A549 treated with GW870086 at 1 μM for 4 hours (cell line): Measurements from ENCODE around the gene FAM110D. TPM values are rescaled to one million over a fixed set of nuclear protein-coding genes. Genes with fewer than 3 reads are reported as not detected.

ENCODE experiments used
- total RNA-seq: library from RNA; stranded (reverse); fragments of 200-300 nt; extraction: Qiagen RNA extraction; gene quantifications from 5 replicates; pipeline ENCODE4 v1.2.3, GENCODE V29; 2022; ENCODE audit warnings: low read depth

The FAM110D gene
- total RNA-seq: 0.07 to 0.10 TPM (median 0.08 TPM) in 3 of 5 replicates, not detected in the others

DNA sequence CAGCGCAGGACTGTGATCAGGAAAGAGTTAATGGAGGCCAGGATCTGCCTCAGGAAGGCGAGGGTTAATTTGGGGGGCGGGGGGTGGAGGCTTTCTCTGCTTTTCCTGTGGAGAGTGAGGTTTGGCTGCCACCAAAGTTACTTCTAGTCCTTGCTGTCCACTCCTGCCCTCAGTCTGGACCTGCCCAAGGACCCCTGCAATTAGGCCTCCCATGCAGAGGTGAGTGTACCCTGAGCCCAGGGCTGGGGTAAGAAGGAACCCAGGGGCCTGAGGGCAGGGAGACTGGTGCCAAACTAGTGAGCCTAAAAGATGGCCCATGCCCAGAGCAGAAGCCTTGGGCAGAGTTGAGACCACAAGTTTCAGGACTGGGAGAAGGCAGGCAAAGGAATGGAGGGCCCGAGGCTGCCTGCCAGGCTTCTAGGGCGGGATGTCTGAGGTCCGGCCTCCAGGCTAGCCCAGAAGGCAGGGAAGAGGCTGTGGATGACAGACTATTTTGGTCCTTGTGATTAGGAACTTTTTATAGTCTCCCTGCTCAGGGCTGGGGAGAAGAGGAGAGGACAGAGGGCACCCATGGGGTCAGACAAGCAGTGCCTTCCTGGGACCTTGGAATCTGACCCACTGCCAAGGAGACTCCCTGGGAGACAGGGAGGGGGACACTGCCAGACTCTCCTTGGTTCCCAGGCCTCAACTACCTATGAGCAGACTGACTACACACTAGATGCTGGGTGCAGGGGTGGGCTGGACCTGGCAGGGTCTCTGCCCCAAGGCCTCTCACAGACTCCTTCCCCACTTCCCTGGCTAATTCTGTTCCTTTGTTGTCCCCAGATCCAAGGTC, at the start of gene FAM110D:
Gene FAM110D, plus strand, starts transcription at position 172 of the 835 bp plus-strand sequence. CDS start 2,213 bp downstream, outside the sequence.

DNA sequence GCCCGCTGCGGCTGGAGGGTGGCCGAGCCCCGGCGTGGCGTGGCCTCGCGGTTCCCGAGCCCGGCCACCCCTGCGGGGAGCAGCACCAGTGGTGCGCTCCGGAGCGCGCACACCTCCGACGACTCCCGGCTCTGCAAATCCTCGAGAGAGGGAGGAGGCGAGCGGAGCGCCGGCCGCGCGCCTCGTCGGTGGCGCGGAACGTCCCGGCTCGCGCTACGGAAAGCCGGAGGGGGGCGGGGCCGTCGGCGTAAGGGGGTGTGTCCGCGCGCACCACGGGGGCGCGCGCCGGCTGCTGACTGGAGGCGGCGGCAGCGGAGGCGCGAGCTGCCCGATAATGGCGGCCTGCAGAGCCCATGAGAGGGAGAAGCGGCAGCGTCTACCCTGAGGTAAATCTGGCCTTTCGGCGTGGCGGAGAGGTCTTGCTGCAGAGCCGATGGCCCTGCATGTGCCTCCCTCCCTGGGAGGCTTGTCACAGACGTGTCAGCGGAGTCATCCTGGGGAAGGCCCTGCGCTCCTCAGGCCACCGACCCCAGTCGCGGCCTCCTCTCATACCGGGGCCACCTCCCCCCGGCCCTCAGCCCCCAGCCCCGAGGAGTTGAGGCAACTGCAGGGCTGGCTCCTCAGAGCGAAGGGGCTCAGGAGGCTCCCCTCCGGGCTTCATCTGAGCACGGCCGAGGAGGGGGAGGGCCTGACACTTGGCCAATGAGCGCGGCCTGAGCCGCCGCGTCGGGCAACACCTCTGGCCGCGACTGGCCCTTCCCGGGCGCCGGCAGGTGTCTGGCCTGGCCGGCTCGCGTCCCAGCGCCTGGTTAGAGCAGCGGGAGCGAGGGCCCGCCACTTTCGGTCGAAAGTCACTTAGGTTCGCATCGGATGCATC, 47.1 kb upstream of the FAM110D start, which contains the start of gene PDIK1L:
Gene PDIK1L, plus strand, starts transcription at position 295 of the 877 bp plus-strand sequence. CDS start 2,485 bp downstream, outside the sequence.

DNA sequence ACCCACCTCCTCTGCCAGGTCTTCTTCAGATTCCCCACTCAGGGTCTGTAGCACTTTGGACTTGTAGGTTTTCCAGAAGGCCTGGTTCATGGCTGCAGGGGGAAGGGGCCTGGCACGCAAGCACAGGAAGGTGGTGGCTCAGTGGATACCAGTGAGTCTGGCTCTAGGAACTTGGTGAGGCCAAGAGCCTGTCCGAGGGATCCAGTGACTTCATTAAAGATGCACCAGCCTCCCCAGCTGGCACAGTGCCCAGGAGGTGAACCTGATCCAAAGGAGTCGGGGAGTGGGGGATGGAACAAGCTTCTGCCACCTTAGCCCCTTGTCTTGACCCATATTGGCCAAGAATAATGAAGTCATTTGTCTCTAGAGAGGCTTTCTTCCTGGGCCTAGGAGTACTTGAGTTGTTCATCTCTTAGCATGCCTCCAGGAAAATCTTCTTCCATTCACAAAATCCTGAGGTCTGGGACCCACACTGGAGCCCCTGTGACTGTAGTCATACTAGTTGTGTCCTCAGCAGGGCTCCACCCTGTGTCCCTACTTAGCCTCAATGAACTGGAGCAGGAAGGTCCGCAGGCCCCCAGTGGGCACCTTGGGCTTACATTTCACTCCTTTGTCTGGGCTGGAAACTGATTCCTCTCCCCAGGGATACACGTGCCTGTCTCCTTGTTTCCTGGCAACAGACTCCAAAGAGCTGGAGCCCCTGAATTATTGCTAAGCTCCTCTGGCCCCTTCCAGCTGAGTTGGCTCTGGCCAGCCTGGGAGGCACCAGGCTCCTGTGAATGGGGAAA, 9.7 kb downstream of the FAM110D start, which contains the start of gene C1orf232:
Gene C1orf232, minus strand, starts transcription at position 554 of the 788 bp plus-strand sequence. Its CDS starts 464 bp downstream, at position 90.

DNA sequence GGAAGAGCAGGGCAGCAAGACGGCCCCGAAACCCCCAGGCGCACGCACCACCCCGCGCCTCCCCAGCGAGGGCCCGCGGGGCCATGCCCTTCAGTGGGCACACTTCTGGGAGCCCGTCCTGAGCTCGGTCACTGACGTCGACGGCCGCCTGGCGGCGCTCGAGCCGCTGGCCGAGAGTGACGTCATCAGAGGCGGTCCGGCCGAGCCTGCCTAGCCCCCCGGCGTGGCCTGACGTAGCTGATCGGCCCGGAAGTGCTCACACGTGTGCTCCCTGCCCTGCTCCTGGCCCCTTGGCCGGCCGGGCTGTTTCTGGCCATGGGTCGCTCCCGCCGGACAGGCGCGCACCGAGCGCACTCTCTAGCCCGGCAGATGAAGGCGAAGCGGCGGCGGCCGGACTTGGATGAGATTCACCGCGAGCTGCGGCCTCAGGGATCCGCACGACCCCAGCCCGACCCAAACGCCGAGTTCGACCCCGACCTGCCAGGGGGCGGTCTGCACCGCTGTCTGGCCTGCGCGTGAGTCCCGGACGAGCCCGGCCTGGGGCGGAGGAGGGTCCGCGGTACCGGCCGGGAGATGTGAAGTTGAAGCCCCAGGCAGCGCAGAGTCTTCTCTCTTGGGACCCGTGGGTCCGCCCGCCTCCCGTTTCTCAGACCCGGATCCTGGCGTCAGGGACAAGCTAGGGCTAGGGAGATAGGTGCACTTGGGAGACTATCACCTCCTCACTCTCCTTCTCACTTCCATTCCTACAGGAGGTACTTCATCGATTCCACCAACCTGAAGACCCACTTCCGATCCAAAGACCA, 11.0 kb downstream of the FAM110D start, which contains the start of gene ZNF593:
Gene ZNF593, plus strand, starts transcription at position 240 of the 803 bp plus-strand sequence. Its CDS starts 76 bp downstream, at position 316.

DNA sequence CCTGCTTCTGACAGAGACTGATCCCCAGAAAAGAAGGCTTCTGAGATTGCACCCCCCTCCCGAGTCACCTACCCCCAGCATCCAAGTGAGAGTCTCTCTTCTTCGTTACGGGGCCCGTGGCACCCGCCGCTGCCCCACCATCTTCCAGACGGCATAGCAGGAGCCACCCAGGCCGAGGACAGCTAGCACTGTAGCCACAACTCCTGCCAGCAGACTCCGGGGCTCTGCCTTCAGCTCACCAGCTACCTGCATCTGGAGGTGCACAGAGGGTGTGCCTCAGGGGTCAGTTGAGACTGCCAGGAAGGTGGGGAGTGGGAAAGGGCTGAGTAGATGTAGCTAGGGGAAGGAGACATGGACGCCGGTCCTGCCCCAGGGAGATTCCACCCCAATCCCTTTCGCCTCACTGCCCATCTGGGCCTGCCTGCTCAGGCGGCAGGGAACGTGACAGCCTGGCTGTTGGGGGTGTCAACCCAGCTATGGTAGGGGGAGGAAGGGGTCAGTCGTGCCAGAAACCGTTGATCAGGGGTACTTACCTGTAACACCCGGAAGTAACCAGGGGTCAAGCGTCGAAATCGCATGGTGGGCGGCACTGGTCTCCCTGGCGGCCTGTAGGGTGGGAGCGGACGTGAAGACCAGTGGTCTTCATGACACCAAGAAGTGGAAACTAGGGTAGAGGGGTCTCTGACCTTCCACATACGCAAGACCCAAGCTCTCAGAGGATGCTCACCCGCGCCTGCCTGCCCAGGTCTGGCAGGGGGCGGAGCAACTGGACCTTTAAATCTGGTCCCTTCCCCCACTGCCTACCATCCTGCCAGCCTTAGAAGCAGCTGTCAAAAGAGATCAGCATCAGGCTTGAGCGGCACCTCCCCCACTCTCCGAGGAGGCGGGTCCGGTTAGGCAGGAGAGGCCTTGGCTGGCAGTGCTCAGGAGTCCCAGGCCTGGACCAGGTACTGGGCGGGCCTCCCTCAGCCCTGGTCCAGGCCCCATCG, 12.5 kb downstream of the FAM110D start, which contains the start of gene ZNF593OS:
Gene ZNF593OS, minus strand, starts transcription at position 749 of the 989 bp plus-strand sequence. Its CDS starts 171 bp downstream, at position 578.

DNA sequence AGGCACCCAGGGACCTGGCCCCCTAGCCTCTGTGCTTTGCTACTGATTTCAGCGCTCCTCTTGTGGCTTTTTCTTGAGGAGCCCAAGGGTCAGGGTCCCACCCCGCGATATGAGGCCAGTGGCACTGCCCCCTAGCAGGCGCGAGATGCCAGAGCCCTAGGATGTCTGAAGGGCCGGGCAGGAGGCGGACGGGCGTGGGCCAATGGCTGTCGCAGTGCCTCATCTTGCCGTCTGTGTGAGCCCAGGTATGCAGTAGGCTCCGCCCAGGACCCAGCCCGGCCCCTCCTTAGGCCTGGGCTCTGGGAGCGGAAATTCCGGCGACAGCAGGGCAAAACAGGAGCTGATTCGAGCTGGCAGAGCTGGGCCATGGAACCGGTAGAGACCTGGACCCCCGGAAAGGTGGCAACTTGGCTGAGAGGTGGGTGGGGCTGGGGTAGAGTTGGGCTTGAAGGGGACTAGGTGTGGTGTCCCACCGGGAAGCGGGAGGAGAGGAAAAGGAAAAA, 18.4 kb downstream of the FAM110D start, which contains the start of gene CNKSR1:
Gene CNKSR1, plus strand, starts transcription at position 310 of the 503 bp plus-strand sequence. Its CDS starts 57 bp downstream, at position 367.

DNA sequence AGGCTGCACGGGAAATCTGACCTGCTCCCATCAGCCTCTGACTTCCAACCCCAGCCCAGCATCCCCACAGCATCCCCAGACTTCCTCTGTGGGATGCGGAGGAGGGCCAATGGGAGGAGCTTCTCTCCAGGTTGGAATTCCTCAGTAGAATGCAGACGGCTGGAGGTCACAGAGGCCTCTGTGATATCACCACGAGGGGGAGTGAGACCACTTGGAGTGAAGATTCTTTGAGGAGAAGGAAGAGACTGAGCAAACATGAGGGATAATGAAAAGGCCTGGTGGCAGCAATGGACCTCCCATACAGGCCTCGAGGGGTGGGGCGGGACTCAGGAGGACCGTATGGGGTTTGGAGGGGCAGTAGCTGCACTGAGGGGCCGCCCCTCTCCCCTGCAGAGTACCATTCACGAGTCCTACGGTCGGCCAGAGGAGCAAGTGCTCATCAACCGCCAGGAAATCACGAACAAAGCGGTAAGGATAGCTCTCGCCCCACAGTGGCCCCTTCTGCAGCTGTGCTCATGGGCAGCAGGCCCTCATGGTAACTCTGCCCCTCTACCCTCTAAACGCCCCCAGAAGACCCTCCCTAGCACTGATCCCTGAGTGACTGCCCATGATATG, 31.6 kb downstream of the FAM110D start, which contains the start of gene CATSPER4:
Gene CATSPER4, plus strand, starts transcription at position 230 of the 615 bp plus-strand sequence. Its CDS starts 26 bp downstream, at position 256.

Other genes with a start within 250 kb of the FAM110D start
- 6.1 to 8.5 TPM (median 8.2 TPM) in 5 replicates for gene PAFAH2, start 161.0 kb upstream of the FAM110D start, total RNA-seq
- gene EXTL1, start 137.3 kb upstream of the FAM110D start, total RNA-seq: 0.08 TPM in 1 of 5 replicates, not detected in the others
- 0.19 to 0.40 TPM (median 0.31 TPM) in 5 replicates for gene SLC30A2, start 113.0 kb upstream of the FAM110D start, total RNA-seq
- 0.70 to 1.5 TPM (median 1.2 TPM) in 5 replicates for gene TRIM63, start 91.4 kb upstream of the FAM110D start, total RNA-seq
- 1.6 to 2.1 TPM (median 2.0 TPM) in 5 replicates for gene PDIK1L, start 47.3 kb upstream of the FAM110D start, total RNA-seq
- gene C1orf232, start 9.9 kb downstream of the FAM110D start, total RNA-seq: not detected in 5 replicates
- gene ZNF593, start 10.8 kb downstream of the FAM110D start, total RNA-seq: 54.0 to 67.0 TPM (median 63.2 TPM) in 5 replicates
- 0.26 to 0.31 TPM in 2 of 5 replicates, not detected in the others for gene ZNF593OS, start 12.8 kb downstream of the FAM110D start, total RNA-seq
- gene CNKSR1, start 18.4 kb downstream of the FAM110D start, total RNA-seq: 0.20 to 0.50 TPM (median 0.32 TPM) in 5 replicates
- not detected in 5 replicates for gene CATSPER4, start 31.5 kb downstream of the FAM110D start, total RNA-seq
- 10.3 to 13.3 TPM (median 12.5 TPM) in 5 replicates for gene CEP85, start 75.1 kb downstream of the FAM110D start, total RNA-seq
- 111 to 165 TPM (median 137 TPM) in 5 replicates for gene SH3BGRL3, start 121.0 kb downstream of the FAM110D start, total RNA-seq
- gene UBXN11, start 147.6 kb downstream of the FAM110D start, total RNA-seq: 12.5 to 15.2 TPM (median 14.8 TPM) in 5 replicates
- not detected in 5 replicates for gene CD52, start 158.9 kb downstream of the FAM110D start, total RNA-seq
- gene CRYBG2, start 195.1 kb downstream of the FAM110D start, total RNA-seq: 1.4 to 2.1 TPM (median 1.6 TPM) in 5 replicates
- not detected in 5 replicates for gene ZNF683, start 213.7 kb downstream of the FAM110D start, total RNA-seq